KG1 (cell line): Measurements from ENCODE around the gene PSRC1.

Experiments
- DNase-seq: peaks from one replicate; lab custom pipeline; 2025; lab: John Stamatoyannopoulos, UW

PSRC1 gene

DNA sequence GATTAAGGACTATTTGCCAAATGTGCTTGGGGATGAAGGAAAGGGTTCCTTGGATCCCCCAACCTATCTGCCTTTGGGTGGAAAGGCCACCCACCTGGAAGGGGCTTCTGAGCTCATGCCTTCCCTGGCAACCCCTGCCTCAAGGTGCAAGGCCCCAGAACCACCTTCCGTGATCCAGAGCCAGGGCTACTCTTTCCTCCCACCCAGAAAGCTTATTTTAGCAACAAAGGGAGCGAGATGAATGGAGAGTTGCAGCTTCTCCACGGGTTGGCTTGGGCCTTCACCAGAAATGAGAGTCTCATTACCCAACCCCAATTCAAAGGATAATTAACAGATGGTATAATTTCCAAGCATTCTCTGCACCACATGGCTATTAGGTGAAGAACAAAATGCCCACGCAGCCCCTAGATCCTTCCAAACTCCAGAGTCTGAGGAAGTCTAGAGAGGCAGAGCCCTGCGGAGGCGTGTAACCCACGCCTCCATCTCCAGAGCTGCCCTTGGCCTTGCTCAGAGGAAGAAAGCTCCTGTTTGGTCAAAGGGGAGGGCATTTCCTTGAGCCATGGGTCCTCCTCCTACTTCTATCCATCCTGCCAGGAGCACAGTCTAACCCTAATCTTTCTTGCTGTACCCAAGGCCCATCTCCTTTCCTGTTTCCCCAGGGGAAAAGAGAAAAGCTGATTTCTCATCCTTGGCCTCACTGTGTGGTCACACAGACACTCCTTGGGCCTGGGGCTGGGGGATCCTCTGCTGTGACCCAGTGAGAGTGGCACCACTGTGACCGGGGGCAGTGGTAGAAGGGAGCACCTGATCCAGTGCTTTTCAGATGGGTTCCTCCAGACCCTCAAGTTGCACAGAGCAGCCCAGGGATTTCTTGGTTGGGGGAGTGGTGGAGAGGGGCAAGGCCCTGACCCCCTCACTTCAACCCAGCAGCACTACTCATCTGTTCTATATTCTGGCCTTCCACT, 35.3 kb downstream of the PSRC1 start:
- DNase-seq: no peak

DNA sequence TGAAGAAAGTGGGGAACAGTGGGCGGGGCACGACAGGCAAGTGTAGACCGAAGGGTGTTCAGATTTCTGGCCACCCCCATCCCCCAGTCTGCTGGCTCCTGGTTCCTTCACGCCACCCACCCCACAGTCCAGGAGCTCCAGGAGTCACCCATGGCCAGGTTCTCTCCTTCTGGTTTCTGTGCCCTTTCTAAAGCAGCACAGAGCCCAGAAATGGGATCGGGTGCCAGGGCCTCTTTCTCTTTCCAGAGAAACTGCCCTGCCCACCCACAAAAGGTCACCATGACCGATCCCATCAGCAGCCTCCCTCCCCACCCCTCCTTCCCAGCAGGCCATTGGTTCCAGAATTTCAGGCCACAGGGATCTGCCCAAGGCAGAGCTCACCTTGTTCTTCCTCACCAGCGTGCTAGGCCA, 36.8 kb downstream of the PSRC1 start:
- no peak for DNase-seq

DNA sequence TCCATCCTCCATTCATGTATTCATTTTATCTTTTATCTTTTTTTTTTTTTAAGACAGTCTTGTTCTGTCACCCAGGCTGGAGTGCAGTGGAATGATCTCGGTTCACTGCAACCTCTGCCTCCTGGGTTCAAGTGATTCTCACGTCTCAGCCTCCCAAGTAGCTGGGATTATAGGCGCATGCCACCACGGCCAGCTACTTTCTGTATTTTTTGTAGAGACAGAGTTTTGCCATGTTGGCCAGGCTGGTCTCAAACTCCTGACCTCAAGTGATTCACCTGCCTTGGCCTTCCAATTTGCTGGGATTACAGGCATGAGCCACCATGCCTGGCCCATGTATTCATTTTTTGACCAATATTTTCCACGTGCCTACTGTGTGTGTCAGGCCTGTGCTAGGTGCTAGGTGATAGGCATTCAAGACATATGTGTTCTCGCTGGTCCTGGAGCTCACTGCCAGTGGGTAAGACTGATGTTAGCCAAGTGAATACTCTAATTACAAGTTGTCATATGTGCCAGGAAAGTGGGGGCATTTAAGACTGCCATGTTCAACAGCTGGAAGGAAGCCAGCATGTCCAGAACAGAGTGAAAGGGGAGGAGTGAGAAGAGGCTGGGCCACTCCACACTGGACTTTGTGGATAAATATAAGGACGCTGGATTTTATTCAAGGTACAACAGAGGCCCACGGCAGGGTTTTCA, 38.9 kb downstream of the PSRC1 start:
- DNase-seq: no peak

DNA sequence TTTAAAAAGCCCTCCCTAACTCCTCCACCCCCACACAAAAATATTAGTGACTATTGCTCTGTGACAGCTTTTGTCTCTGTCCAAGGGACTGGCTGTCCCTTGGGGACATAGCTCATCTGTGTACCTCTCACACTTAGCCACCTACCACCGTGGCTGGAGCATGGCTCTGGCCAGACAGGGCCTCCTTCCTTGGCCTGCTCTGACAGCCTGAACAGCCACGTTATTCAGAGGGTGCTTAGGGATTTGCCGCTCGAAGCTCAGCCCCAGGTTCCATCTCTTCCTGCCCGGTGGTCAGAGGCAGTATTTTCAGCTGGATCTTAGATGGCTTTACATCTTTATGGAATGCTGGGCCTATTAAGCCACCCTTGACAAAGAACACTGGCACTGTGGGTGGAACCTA, 39.7 kb downstream of the PSRC1 start:
- no peak for DNase-seq

DNA sequence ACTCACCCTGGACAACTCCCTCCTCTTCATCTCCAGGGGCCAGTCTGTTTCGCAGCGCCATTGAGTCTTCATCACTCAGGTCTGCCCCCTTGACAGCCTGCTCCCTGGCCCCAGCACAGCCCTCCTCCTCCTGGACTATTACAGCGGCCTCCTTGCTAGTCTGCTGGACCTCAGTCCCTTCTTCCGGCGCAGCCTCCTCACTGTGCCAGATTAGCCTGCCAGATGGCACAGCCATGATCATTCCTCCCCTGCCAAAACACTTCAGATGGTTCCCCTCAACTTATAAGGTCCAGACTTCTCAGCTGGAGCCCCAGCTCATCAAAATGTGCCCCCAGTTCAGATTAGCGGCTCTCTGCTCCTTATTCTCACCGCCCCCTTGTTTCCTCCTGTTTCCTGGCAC, 40.6 kb downstream of the PSRC1 start:
- no peak for DNase-seq

DNA sequence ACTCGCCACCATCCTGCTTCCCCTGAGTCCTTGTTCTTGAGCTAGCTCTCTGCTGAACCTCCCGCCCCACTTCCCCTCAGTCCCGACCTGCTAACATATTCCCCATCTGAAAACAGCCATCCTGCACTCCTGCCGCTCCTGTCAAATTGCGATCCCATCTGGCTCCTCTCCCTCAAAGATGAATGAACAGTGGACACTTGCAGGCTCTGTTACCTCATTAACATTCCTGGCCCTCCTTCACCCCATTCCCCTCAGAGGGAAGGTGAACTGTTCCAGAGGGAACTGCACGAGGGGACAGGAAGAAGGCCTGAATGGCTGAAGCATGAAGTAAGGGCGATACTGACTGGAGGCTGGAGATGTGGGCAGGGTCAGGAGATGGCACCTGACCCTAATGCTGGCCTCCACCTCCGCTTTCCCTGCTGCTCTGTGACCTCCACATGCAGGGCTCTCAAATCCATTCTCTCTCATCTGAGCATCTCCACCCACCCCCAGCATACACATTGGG, 41.1 kb downstream of the PSRC1 start:
- DNase-seq: no peak

DNA sequence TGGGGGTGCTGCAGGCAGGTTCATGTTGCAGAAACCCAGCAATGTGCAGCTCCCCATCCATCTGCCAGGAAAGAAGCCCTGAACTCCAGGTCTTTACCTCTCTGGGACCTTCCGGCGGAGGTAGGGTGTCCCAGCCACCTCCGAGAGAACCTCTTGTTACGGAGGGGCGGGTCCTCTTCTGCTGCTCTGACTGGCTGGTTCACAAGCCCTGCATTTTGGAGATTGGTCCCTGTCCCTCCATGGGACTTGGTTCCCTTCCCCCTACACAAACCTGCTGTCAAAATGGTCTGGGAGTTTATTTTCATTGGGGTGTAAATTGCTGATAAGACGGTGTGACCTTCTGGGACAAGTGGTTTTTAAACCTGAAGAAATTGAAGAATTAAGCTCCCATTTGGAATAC, 41.6 kb downstream of the PSRC1 start:
- no peak for DNase-seq

DNA sequence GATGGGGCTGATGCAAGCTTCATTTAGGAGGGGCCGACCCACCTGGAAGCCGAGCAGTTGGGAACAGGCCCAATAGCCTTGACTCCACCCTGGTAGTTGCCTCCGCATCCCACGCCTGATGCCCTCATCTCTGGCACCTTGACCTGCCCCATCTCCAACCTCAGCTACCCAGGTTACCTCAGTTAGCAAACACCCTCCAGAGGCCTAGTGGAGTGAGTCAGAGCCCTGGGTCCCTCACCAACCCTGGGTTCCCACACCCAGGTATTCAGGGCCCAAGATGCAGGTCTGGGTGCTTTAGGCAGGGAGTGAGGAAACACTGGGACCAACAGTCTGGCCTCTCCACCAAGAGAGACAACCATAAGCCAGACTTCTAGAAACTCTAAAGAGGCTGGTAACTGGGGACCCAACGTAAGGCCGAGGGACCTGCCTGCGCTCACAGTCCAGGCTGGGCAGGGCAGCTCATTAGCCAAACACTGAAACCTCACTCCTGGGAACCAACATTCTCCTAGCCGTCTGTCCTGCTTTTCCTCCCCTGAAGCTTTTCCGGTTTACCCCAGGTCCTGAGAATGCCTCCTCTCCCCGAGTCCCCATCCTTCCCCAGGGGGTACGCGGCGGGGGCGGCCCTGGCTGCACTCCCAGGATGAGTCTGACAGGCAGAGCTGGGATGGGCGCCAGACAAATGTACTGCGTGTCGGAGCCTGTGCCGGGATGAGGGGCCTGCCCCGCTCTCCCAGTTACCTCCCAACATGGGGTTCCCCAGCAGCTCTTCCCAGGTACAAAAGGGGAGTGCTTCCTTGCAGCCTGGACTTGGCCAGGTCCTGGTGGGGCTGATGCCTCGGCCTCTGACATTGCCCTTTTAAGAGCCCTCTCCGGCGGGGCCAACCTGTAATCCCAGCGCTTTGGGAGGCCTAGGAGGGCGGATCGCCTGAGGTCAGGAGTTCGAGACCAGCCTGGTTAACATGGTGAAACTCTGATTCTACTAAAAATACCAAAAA, 42.5 kb downstream of the PSRC1 start:
- DNase-seq: no peak

DNA sequence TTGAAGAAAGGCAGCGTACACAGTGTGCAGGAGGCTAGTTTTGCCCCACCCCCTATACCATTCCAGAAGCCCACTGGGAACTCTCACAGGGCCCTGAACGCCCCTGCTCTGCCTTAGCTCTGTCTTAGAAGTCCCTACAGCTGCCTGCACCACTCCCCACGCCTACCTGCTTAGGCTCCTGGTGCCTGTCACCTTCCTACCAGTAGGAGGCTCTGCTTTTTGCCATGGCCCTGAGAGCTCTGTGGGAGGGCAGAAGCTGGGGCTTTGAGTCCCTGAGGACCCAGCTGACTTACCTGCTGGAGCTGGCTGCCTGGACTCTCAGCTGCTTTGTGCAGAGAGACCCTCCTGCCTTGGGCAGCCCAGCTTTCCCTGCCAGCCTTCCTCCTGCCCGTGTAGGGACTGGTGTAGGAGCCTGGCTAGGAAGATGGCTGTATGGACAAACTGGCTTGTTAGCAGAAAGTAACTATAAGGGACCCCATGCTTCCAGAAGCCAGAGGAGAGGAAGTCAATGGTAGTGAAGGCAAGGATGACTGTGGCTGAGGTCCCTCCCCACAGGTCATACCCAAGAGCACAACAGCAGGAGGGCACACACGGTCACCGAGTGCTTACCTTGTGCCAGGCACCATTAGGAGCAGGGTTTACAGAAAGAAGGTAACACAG, 43.4 kb downstream of the PSRC1 start:
- DNase-seq: no peak

DNA sequence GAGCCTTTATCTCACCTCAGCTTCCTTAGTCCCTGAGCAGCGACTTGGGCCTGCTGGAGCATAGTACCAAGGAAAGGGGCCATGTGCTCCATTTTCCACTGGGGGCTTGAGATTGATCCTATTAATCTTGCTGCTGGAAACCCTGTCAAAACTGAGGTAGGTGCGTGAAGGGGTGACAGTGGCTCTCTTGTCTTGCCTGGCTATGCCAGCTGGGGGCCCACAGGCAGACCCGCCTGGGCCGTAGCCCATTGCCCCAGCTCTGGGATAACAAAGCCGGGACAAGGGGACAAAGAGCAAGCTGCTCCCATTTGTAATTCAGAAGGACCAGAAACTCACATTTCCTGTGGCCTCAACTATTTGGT, 43.9 kb downstream of the PSRC1 start:
- no peak for DNase-seq

DNA sequence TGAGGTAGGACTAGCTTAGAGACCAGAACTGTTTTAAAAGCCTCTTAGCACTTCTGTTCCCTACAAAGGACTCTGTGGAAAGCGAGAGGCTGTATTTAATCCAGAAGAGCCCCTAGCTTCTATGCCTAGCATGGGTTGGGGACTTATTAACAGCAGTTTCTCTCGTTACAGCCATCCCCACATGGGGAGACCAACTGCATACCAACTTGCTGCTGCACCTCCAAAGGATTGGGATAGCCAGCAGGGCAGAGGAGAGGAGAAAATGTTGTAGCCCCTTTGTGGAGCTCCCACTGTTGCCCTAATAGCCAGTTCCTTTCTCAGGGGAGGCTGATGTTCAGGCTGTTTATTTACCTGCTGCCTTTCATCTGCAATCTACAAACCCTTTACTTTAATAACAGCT, 44.6 kb downstream of the PSRC1 start:
- no peak for DNase-seq

DNA sequence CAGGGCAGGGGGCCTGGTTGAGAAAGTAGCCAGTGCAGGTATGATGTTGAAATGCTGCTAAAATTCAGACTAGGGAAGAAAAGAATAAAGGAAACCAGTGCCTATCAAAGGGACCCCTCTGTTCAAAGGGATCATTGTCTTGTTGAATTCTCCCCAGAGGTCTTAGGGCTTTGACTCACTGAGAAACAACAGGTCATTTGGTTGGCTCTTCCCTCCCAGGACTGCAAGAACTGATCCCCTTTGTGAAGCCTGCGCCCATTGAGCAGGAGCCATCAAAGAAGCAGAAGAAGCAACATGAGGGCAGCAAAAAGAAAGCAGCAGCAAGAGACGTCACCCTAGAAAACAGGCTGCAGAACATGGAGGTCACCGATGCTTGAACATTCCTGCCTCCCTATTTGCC, 45.4 kb downstream of the PSRC1 start:
- no peak for DNase-seq

DNA sequence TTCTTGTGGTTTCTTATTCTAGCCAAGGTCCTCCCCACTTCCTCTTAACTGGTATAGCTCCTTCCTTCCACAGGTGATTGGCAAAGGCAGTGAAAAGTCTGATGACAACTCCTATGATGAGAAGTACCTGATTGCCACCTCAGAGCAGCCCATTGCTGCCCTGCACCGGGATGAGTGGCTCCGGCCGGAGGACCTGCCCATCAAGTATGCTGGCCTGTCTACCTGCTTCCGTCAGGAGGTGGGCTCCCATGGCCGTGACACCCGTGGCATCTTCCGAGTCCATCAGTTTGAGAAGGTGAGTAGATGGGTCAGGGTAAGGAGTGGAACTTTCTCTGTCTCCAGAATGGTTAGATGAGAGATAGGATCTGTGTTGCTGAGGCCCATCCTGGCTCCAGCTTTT, 47.8 kb downstream of the PSRC1 start:
- no peak for DNase-seq

DNA sequence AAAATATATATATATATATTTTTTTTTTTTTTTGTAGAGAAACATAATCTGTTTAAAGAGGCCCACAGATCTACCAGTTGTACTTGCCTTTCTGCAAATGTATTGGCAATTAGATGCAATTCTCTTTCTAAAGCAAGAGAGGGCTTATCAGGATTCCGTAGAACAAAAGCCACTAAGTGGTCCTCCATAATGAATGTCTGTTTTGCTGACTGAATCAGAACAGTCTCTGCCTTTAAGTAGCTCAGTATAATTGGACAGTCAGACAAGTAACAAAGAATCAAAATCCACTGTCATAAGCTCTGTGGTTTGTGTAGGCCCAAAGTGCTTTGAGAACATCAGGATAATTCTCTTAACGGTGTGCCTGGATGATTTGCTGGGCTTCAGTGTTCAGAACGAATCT, 51.9 kb downstream of the PSRC1 start:
- DNase-seq: no peak
